ENCODE measurements around the gene ATF6. TPM values are rescaled to one million over a fixed set of nuclear protein-coding genes. Genes with fewer than 3 reads are reported as not detected.

ATF6 gene
- total and polyA plus RNA-seq, 2 of the 4 experiments (the other 2 are of a cell fraction) = 12.2 to 17.6 TPM

- Histone ChIP-seq H4K20me1 (ENCODE audit: insufficient read depth, low read length) (no peaks in the 10 kb centered on the region), H4K8ac (ENCODE audit: low read depth in 2 of 2, low read length in 2 of 2) (no peak overlapping the region), H4K91ac (ENCODE audit: insufficient read depth, low read depth, low read length) (no peak overlapping the region), H2AFZ (replicated peaks; ENCODE audit: low read length, poor library complexity) (no peak overlapping the region), H3K4ac (ENCODE audit: low read depth, low read length) (no peak overlapping the region), H2BK15ac (ENCODE audit: low read depth, low read length) (no peak overlapping the region), H3K4me1 (ENCODE audit: control insufficient read depth, insufficient read depth, low read length) (peaks cover 5% of the 10 kb centered on the region), H3K9me3 (ENCODE audit: control insufficient read depth, insufficient read depth, low read length) (no peaks in the 10 kb centered on the region), H2BK20ac (ENCODE audit: low read depth, low read length) (no peak overlapping the region), H3K79me1 (ENCODE audit: low read depth in 1 of 2, low read length in 2 of 2) (peaks cover 26 to 28% of the 10 kb centered on the region in 2 experiments), H2BK5ac (ENCODE audit: low read depth, low read length, poor library complexity, severe bottlenecking) (no peak overlapping the region), H3K4me3 (ENCODE audit: insufficient read depth, low read depth, low read length) (no peak overlapping the region), H3K14ac (replicated peaks; ENCODE audit: low read depth, low read length) (no peak overlapping the region), H3K4me2 (ENCODE audit: low read depth, low read length) (no peak overlapping the region), H3K27ac (ENCODE audit: insufficient read depth, low read length) (no peak overlapping the region), H3K27me3 (ENCODE audit: control insufficient read depth, insufficient read depth, low read length) (no peaks in the 10 kb centered on the region), H3K18ac (ENCODE audit: low read depth, low read length) (no peak overlapping the region), H4K5ac (ENCODE audit: low read depth, low read length) (no peak overlapping the region), H2AK9ac (replicated peaks; ENCODE audit: low read depth, low read length, poor library complexity) (no peak overlapping the region), H3K56ac (ENCODE audit: extremely low read depth, insufficient read depth, low read length) (no peak overlapping the region), H3K9ac (ENCODE audit: low read depth, low read length) (no peak overlapping the region), H2AK5ac (ENCODE audit: low read depth, low read length) (no peak overlapping the region), H3K36me3 (ENCODE audit: control insufficient read depth, insufficient read depth, low read length) (peaks cover 5% of the 10 kb centered on the region; the same call in 1 of the 2 replicates), H3K9me1 (ENCODE audit: insufficient read depth, low read length) (no peaks in the 10 kb centered on the region; the same call in 1 of the 2 replicates), H2BK120ac (ENCODE audit: low read depth, low read length) (no peak overlapping the region), H3K23ac (ENCODE audit: low read depth, low read length) (no peak overlapping the region)
- no peak for TF ChIP-seq NFE2L2 (IDR thresholded peaks at IDR 0.05; ENCODE audit: low read depth, low read length)
- TF ChIP-seq MAFK (IDR thresholded peaks at IDR 0.05; ENCODE audit: low read depth, low read length) = no peak
- no peak for TF ChIP-seq POLR2A (IDR thresholded peaks at IDR 0.05; ENCODE audit: low read depth, low read length)
- WGBS, 2 experiments (ENCODE audit: extremely low coverage in 2 of 2, insufficient read length in 1 of 2) = no CpG with 5 or more reads among the region's 1 CpG
- ChIA-PET POLR2A (ENCODE audit: unreplicated experiment) (no interaction called here), CTCF (no interaction called here)
- intact Hi-C loops (cut with micrococcal nuclease) (no loop called here), dilution Hi-C loops (cut with HindIII; ENCODE audit: low sequenced_read_pairs, unreplicated experiment) (no loop called here), in situ Hi-C loops (cut with MboI; ENCODE audit: low sequenced_read_pairs) (loop anchor here (25.0 kb wide), 2 partner anchors 459 to 609 kb away; partner anchors contain the start of genes C1orf226 and SPATA46)
- no TSS peak for BruUV-seq (replicated peaks)
- DNase-seq (no peak), ATAC-seq (ENCODE audit: low read depth) (no peak)
Measured at GRCh38 chr1:161778522-161778921, 12.4 kb downstream of the ATF6 start.
